HepG2 (cell line): ENCODE measurements around the gene CLRN2. TPM values are rescaled to one million over a fixed set of nuclear protein-coding genes. Genes with fewer than 3 reads are reported as not detected.

Experiments used
- BORCS8-MEF2B ChIP-seq: sonication (generic); formaldehyde crosslinking; IDR thresholded peaks from 2 replicates; pipeline ENCODE4 v1.8.0; 2022; ENCODE audit warnings: mild to moderate bottlenecking, missing genetic modification reagents
- CENPBD1 ChIP-seq: sonication (generic); formaldehyde crosslinking; IDR thresholded peaks from 2 replicates; pipeline ENCODE4 v1.8.0; 2022; ENCODE audit warnings: missing genetic modification reagents, low read depth, mild to moderate bottlenecking, borderline replicate concordance
- EED ChIP-seq: sonication (generic); formaldehyde crosslinking; IDR thresholded peaks from 2 replicates; pipeline ENCODE4 v1.5.0; 2020; ENCODE audit warnings: mild to moderate bottlenecking, missing genetic modification reagents
- FLYWCH1 ChIP-seq: sonication (generic); formaldehyde crosslinking; IDR thresholded peaks from 2 replicates; pipeline ENCODE4 v1.8.1; 2023; ENCODE audit warnings: mild to moderate bottlenecking, missing genetic modification reagents
- FOXA3 ChIP-seq: IDR thresholded peaks from 2 replicates; pipeline ENCODE4 v1.6.1; 2016; ENCODE audit warnings: missing genetic modification reagents, missing compliant biosample characterization
- FOXC1 ChIP-seq: sonication (generic); formaldehyde crosslinking; IDR thresholded peaks from 2 replicates; pipeline ENCODE4 v1.8.0; 2022; ENCODE audit warnings: mild to moderate bottlenecking, missing genetic modification reagents, borderline replicate concordance
- FOXK2 ChIP-seq: fragments of 450-650 bp; IDR thresholded peaks from 2 replicates; pipeline ENCODE4 v1.6.1; 2016
- IKZF1 ChIP-seq: fragments of 450-650 bp; IDR thresholded peaks from 2 replicates; pipeline ENCODE4 v1.7.1; 2016
- ISL2 ChIP-seq: sonication (generic); formaldehyde crosslinking; IDR thresholded peaks from 2 replicates; pipeline ENCODE4 v1.5.0; 2020; ENCODE audit warnings: missing genetic modification reagents
- KAT2B ChIP-seq: fragments of 150-350 bp; IDR thresholded peaks from 2 replicates; pipeline ENCODE4 v1.6.1; 2014; ENCODE audit warnings: low read depth, low read length, borderline replicate concordance
- KAT8 ChIP-seq: IDR thresholded peaks from 2 replicates; pipeline ENCODE4 v1.6.1; 2016; ENCODE audit warnings: missing genetic modification reagents, missing compliant biosample characterization
- KDM1A ChIP-seq: IDR thresholded peaks from 2 replicates; pipeline ENCODE4 v1.6.1; 2016; ENCODE audit warnings: missing compliant biosample characterization
- KDM5B ChIP-seq: sonication (generic); formaldehyde crosslinking; IDR thresholded peaks from 2 replicates; pipeline ENCODE4 v1.4.0; 2020; ENCODE audit warnings: missing genetic modification reagents, mild to moderate bottlenecking, borderline replicate concordance
- MAF1 ChIP-seq: sonication (generic); formaldehyde crosslinking; IDR thresholded peaks from 2 replicates; pipeline ENCODE4 v1.5.0; 2020; ENCODE audit warnings: missing genetic modification reagents, borderline replicate concordance
- MAZ ChIP-seq, 2 experiments: sonication (generic) in 1 of 2; formaldehyde crosslinking in 1 of 2; IDR thresholded peaks; 2 replicates each; pipeline versions ENCODE4 v1.5.0 to v1.6.1; 2012 to 2020; ENCODE audit warnings: low read depth in 2 of 2, mild to moderate bottlenecking in 2 of 2, borderline replicate concordance in 1 of 2, improper control_type of control experiment in 1 of 2, low read length in 1 of 2, missing genetic modification reagents in 1 of 2, moderate library complexity in 1 of 2
- NFE2 ChIP-seq: sonication (generic); formaldehyde crosslinking; IDR thresholded peaks from 2 replicates; pipeline ENCODE4 v1.4.0; 2020; ENCODE audit warnings: missing genetic modification reagents
- NFKBIZ ChIP-seq: IDR thresholded peaks from 2 replicates; pipeline ENCODE4 v1.6.1; 2018; ENCODE audit warnings: missing genetic modification reagents, missing compliant biosample characterization
- PRPF4 ChIP-seq: fragments of 200-400 bp; formaldehyde crosslinking; IDR thresholded peaks from 2 replicates; pipeline ENCODE4 v1.6.1; 2016; ENCODE audit warnings: low read length, low read depth; ENCODE audit not compliant: poor library complexity, severe bottlenecking
- SMARCC2 ChIP-seq: fragments of 450-650 bp; IDR thresholded peaks from 2 replicates; pipeline ENCODE4 v1.6.1; 2017; ENCODE audit warnings: antibody characterized with exemption, mild to moderate bottlenecking
- TRIM24 ChIP-seq: sonication (generic); formaldehyde crosslinking; IDR thresholded peaks from 2 replicates; pipeline ENCODE4 v1.8.0; 2022; ENCODE audit warnings: mild to moderate bottlenecking, missing genetic modification reagents
- ZFP36L1 ChIP-seq: sonication (generic); formaldehyde crosslinking; IDR thresholded peaks from 2 replicates; pipeline ENCODE4 v1.8.0; 2022; ENCODE audit warnings: mild to moderate bottlenecking, missing genetic modification reagents, moderate library complexity
- ZNF256 ChIP-seq: sonication (generic); formaldehyde crosslinking; conservative IDR thresholded peaks from 2 replicates; pipeline ENCODE4 v1.4.0; 2020; ENCODE audit warnings: missing genetic modification reagents
- ZNF282 ChIP-seq: fragments of 450-650 bp; IDR thresholded peaks from 2 replicates; pipeline ENCODE4 v1.6.1; 2018; ENCODE audit not compliant: partially characterized antibody
- ZNF333 ChIP-seq: sonication (generic); formaldehyde crosslinking; IDR thresholded peaks from 2 replicates; pipeline ENCODE4 v1.4.0; 2020; ENCODE audit warnings: mild to moderate bottlenecking, missing genetic modification reagents, borderline replicate concordance
- ZNF34 ChIP-seq: sonication (generic); formaldehyde crosslinking; IDR thresholded peaks from 2 replicates; pipeline ENCODE4 v1.4.0; 2020; ENCODE audit warnings: mild to moderate bottlenecking, missing genetic modification reagents, borderline replicate concordance
- ZNF441 ChIP-seq: sonication (generic); formaldehyde crosslinking; IDR thresholded peaks from 2 replicates; pipeline ENCODE4 v1.7.0; 2021; ENCODE audit warnings: missing genetic modification reagents, borderline replicate concordance
- ZNF580 ChIP-seq: IDR thresholded peaks from 2 replicates; pipeline ENCODE4 v1.6.1; 2016; ENCODE audit warnings: low read depth, borderline replicate concordance
- ZNF644 ChIP-seq: IDR thresholded peaks from 2 replicates; pipeline ENCODE4 v1.6.1; 2016; ENCODE audit warnings: low read depth
- ZNF749 ChIP-seq: sonication (generic); formaldehyde crosslinking; IDR thresholded peaks from 2 replicates; pipeline ENCODE4 v1.8.0; 2022; ENCODE audit warnings: mild to moderate bottlenecking, missing genetic modification reagents, moderate library complexity, borderline replicate concordance
- ZNF850 ChIP-seq: sonication (generic); formaldehyde crosslinking; conservative IDR thresholded peaks from 2 replicates; pipeline ENCODE4 v1.9.0; 2021; ENCODE audit warnings: mild to moderate bottlenecking, missing genetic modification reagents
- ZNF879 ChIP-seq: sonication (generic); formaldehyde crosslinking; IDR thresholded peaks from 2 replicates; pipeline ENCODE4 v1.8.1; 2023; ENCODE audit warnings: missing genetic modification reagents
- polyA plus RNA-seq, 8 experiments: library from polyadenylated mRNA; depleted of rRNA in 3 of 8; stranded (reverse) in 7 of 8; unstranded in 1 of 8; fragments of >200 nt; fragmentation: Illumina TruSeq in 4 of 8; extraction: Trizol in 4 of 8; gene quantifications; 2 replicates each; pipeline versions ENCODE4 v1.2.1 to v1.2.3, GENCODE V29; 2011 to 2016; ENCODE audit warnings: low read depth in 4 of 8, missing spikeins in 1 of 8, mixed read lengths in 1 of 8; ENCODE audit not compliant: insufficient read depth in 1 of 8
- total RNA-seq, 5 experiments: library from RNA; depleted of rRNA; stranded (reverse); fragments of >200 nt; fragmentation: Illumina TruSeq; extraction: Trizol; gene quantifications; 2 replicates each; pipeline ENCODE4 v1.2.3, GENCODE V29; 2016; ENCODE audit warnings: low read depth in 1 of 5
- TF ChIP-seq, protein P1 (sequence below): IDR thresholded peaks from 2 replicates; pipeline ENCODE4 v1.6.1; 2016; ENCODE audit warnings: control low read depth

CLRN2 gene
- total and polyA plus RNA-seq, 2 of the 13 experiments (the other 11 are each of a cell fraction or from before 2014, with no cell fraction given): not detected

DNA sequence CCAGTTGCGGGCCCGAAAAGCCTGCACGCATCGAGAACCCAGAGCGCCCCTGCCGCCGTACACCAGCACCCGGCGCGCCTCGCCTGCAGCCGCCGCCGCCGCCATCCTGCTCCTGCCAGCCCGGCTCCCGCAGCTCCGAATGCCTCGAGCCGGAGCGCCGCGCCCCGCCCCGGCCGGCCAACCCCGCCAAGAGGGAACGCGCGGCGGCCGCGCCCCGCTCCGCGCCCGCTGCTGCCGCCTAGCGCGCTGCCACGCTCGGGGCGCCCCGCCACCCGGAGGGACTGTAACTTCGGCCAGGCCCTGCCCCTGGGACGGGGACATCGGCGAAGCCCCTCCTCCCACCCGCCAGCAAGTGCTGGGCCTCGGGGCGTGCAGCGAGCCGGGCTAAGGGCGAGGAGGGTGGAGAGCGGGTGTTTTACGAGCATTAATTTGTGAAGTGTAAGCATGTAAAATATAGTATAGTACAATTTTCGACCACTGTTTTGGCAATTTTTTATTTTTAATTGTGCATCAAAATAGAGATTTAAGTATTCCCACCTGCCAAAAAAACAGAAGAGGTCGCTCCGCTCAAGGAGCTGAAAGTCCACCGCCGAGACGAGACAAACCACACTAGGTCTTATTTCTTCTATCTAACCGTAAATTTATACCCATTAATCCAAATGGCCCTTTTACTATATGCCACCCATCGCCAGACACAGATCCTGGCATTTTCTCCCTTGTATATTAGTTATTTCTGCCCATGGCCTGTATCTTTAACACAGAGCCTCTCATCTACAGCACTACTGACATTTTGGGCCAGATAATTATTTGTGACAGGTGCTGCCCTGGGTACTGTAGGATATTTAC, 2.8 kb upstream of the CLRN2 start, which contains the start of gene QDPR (continued):
- TF ChIP-seq NFKBIZ (CRISPR knock-in tag) (no peak), KDM5B (CRISPR knock-in tag) (peak; percentile 16; the same call in 1 of the 2 replicates), CENPBD1 (CRISPR knock-in tag) (no peak), FOXK2 (no peak), ZFP36L1 (CRISPR knock-in tag) (no peak; the same call in 1 of the 2 replicates), MAZ (IDR thresholded peaks at IDR 0.05; ENCODE audit: borderline replicate concordance, low read depth, low read length) (peak; percentile 35; the same call in 1 of the 2 replicates), MAZ (CRISPR knock-in tag; IDR thresholded peaks at IDR 0.05; ENCODE audit: low read depth) (peak; percentile 77; the same call in 1 of the 2 replicates), ZNF749 (CRISPR knock-in tag) (no peak), NFE2 (CRISPR knock-in tag) (no peak), KDM1A (CRISPR knock-in tag) (no peak), TRIM24 (CRISPR knock-in tag) (no peak), ZNF34 (CRISPR knock-in tag) (no peak), BORCS8-MEF2B (peak; percentile 31; the same call in 1 of the 2 replicates), ZNF580 (CRISPR knock-in tag) (no peak), ZNF282 (no peak), FOXC1 (CRISPR knock-in tag) (no peak), PRPF4 (no peak), FOXA3 (CRISPR knock-in tag) (0 out of 2 replicates have a peak, but pooled peaks have one; percentile 35), SMARCC2 (no peak), KAT2B (no peak), MAF1 (CRISPR knock-in tag) (no peak), ZNF879 (CRISPR knock-in tag) (no peak), ZNF256 (CRISPR knock-in tag) (no peak), IKZF1 (no peak), ZNF333 (CRISPR knock-in tag) (no peak), ZNF850 (CRISPR knock-in tag) (no peak), KAT8 (no peak), ZNF644 (CRISPR knock-in tag) (no peak), EED (CRISPR knock-in tag) (no peak), FLYWCH1 (CRISPR knock-in tag) (no peak), ZNF441 (CRISPR knock-in tag) (no peak), ISL2 (no peak)
- TF ChIP-seq, protein P1, sequence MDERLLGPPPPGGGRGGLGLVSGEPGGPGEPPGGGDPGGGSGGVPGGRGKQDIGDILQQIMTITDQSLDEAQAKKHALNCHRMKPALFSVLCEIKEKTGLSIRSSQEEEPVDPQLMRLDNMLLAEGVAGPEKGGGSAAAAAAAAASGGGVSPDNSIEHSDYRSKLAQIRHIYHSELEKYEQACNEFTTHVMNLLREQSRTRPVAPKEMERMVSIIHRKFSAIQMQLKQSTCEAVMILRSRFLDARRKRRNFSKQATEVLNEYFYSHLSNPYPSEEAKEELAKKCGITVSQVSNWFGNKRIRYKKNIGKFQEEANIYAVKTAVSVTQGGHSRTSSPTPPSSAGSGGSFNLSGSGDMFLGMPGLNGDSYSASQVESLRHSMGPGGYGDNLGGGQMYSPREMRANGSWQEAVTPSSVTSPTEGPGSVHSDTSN: no peak
